SU-DHL-6 (cell line): Measurements from ENCODE around the gene AQP4.

Experiments
- H2AFZ ChIP-seq: fragments of 200-600 bp; sonication (generic); 2 replicates; pipeline ENCODE4 v1.6.1; 2014; ENCODE audit warnings: low read depth, mild to moderate bottlenecking, moderate library complexity, mixed read lengths, antibody characterized with exemption, low read length; ENCODE audit not compliant: severe bottlenecking
- H3F3A ChIP-seq: fragments of 200-600 bp; shearing (Covaris generic); 2 replicates; pipeline ENCODE4 v1.6.0; 2016; ENCODE audit warnings: antibody characterized with exemption, mild to moderate bottlenecking; ENCODE audit not compliant: insufficient read depth
- H3K27ac ChIP-seq: fragments of 200-600 bp; sonication (generic); 2 replicates; pipeline ENCODE4 v1.5.1; 2016; ENCODE audit warnings: low read depth, mild to moderate bottlenecking, low read length, moderate library complexity, mixed read lengths
- H3K27me3 ChIP-seq: fragments of 200-600 bp; sonication (generic), shearing (Covaris generic); 2 replicates; pipeline ENCODE4 v1.6.0; 2014; ENCODE audit warnings: mild to moderate bottlenecking, low read length
- H3K36me3 ChIP-seq: fragments of 200-600 bp; sonication (generic); 2 replicates; pipeline ENCODE4 v1.6.1; 2014; ENCODE audit warnings: mild to moderate bottlenecking, low read length, mixed read lengths
- H3K4me2 ChIP-seq: fragments of 300-600, 200-600 bp; shearing (Covaris generic), sonication (generic); 2 replicates; pipeline ENCODE4 v1.6.0; 2014; ENCODE audit warnings: low read length, low read depth, mild to moderate bottlenecking; ENCODE audit not compliant: poor library complexity, severe bottlenecking
- H3K4me3 ChIP-seq: fragments of 200-600 bp; sonication (generic); 2 replicates; pipeline ENCODE4 v1.5.1; 2014; ENCODE audit warnings: antibody characterized with exemption, low read length, mild to moderate bottlenecking, mixed read lengths; ENCODE audit not compliant: insufficient read depth, poor library complexity, severe bottlenecking
- H3K79me2 ChIP-seq: fragments of 200-600 bp; sonication (generic); 2 replicates; pipeline ENCODE4 v1.6.1; 2014; ENCODE audit warnings: mild to moderate bottlenecking, low read length, moderate library complexity; ENCODE audit not compliant: insufficient read depth
- H3K9ac ChIP-seq: fragments of 200-600 bp; sonication (generic); 2 replicates; pipeline ENCODE4 v1.7.0; 2014; ENCODE audit warnings: mild to moderate bottlenecking, low read length
- H3K9me2 ChIP-seq: fragments of 200-600 bp; sonication (generic); replicated peaks from 2 replicates; pipeline ENCODE4 v1.6.1; 2014; ENCODE audit warnings: low read length; ENCODE audit not compliant: insufficient read depth
- H3K9me3 ChIP-seq: fragments of 200-600 bp; sonication (generic); 2 replicates; pipeline ENCODE4 v1.6.1; 2014; ENCODE audit warnings: low read length, mixed read lengths; ENCODE audit not compliant: insufficient read depth
- H4K20me1 ChIP-seq: fragments of 200-600 bp; sonication (generic); 2 replicates; pipeline ENCODE4 v1.6.1; 2014; ENCODE audit warnings: low read depth, mild to moderate bottlenecking, antibody characterized with exemption, low read length, moderate library complexity, mixed read lengths
- EZH2phosphoT487 ChIP-seq: fragments of 200-600 bp; sonication (generic), shearing (Covaris generic); conservative IDR thresholded peaks from 2 replicates; pipeline ENCODE4 v1.6.1; 2018; ENCODE audit warnings: mild to moderate bottlenecking, antibody characterized with exemption, low read length, moderate library complexity, mixed read lengths
- TF ChIP-seq, protein P1 (sequence below): fragments of 200-600 bp; sonication (generic); IDR thresholded peaks from one replicate; pipeline ENCODE4 v1.5.1; 2017; ENCODE audit warnings: antibody characterized with exemption, mild to moderate bottlenecking, low read length, moderate library complexity; ENCODE audit not compliant: insufficient read depth, poor library complexity, severe bottlenecking

The AQP4 gene

DNA sequence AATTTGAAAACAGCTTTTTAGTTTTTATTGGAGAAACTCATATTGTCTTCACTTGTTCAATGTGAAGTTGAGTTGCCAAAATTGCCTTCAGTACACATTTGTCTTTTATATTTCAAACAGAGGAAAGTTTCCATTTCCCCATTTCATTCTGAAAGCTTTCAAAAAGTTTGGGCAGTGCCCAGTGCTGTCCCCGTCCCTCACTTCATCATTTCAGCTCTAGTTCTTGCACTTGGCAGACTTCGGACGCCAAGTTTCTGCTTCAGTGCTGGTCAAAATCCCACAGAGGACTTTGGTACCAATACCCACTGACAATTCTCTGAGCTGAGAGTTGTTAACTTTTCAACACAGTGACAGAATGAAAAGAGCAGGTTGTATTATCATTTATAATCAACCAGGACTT is 43.4 kb upstream of the AQP4 start:
- H4K20me1 ChIP-seq, result no peaks in the 10 kb centered on the region
- no peak overlapping the region for H3K27ac ChIP-seq
- H3K79me2 ChIP-seq, result no peaks in the 10 kb centered on the region
- H2AFZ ChIP-seq, result no peak overlapping the region
- H3K36me3 ChIP-seq, result no peaks in the 10 kb centered on the region
- no peak overlapping the region for H3K9ac ChIP-seq
- no peak overlapping the region for H3K4me2 ChIP-seq
- no peaks in the 10 kb centered on the region for H3K9me2 ChIP-seq
- no peaks in the 10 kb centered on the region for H3K27me3 ChIP-seq
- H3K9me3 ChIP-seq, result peaks cover 6% of the 10 kb centered on the region; the same call in 1 of the 2 replicates
- no peak for TF ChIP-seq EZH2phosphoT487
- TF ChIP-seq, protein P1, sequence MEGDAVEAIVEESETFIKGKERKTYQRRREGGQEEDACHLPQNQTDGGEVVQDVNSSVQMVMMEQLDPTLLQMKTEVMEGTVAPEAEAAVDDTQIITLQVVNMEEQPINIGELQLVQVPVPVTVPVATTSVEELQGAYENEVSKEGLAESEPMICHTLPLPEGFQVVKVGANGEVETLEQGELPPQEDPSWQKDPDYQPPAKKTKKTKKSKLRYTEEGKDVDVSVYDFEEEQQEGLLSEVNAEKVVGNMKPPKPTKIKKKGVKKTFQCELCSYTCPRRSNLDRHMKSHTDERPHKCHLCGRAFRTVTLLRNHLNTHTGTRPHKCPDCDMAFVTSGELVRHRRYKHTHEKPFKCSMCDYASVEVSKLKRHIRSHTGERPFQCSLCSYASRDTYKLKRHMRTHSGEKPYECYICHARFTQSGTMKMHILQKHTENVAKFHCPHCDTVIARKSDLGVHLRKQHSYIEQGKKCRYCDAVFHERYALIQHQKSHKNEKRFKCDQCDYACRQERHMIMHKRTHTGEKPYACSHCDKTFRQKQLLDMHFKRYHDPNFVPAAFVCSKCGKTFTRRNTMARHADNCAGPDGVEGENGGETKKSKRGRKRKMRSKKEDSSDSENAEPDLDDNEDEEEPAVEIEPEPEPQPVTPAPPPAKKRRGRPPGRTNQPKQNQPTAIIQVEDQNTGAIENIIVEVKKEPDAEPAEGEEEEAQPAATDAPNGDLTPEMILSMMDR, result no peak
- no peaks in the 10 kb centered on the region for H3F3A ChIP-seq
- H3K4me3 ChIP-seq, result no peak overlapping the region

DNA sequence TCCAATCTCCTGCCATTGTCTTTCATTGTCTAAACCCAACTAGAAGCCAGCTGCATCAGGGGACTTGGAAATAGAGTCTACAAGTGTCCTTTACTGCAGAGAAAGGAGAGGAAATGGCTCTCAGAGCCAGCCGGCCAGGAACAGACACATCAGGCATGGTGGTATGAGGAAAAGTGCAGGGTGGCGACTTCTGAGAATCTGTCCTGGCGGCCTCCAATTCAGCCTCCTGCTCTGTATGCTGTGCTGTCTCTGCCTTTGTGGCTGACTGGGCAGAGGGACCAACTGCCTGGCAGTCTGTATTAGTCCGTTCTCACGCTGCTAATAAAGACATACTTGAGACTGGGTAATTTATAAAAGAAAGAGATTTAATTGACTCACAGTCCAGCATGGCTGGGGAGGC is 36.8 kb upstream of the AQP4 start:
- H2AFZ ChIP-seq, result no peak overlapping the region

DNA sequence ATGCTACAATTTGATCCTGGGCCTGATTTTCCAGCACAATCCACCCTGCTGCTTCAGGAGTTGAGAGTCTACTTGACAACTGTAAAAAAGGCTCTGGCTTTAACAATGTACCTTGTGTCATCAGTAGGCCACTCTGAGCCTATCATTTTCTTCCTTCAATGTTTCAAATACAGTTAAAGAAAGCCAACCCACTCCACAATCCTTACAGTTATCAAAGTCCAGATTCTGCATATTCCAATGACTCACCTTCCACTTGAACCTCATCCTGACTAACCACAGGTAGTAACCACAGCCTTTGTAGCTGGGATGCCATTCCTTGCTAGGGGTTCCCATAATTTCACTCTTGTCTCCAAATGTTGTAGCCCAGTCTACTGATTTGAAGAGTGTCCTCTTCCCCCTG is 35.5 kb upstream of the AQP4 start:
- H3K36me3 ChIP-seq, result no peaks in the 10 kb centered on the region
- no peaks in the 10 kb centered on the region for H3K9me2 ChIP-seq
- H3K4me2 ChIP-seq, result no peak overlapping the region
- no peak overlapping the region for H3K27ac ChIP-seq
- no peaks in the 10 kb centered on the region for H3F3A ChIP-seq
- H4K20me1 ChIP-seq, result no peaks in the 10 kb centered on the region
- H3K27me3 ChIP-seq, result no peaks in the 10 kb centered on the region
- H3K9ac ChIP-seq, result no peak overlapping the region
- H3K79me2 ChIP-seq, result no peaks in the 10 kb centered on the region
- no peak for TF ChIP-seq EZH2phosphoT487
- TF ChIP-seq, protein P1, result no peak
- H3K9me3 ChIP-seq, result peaks cover 17% of the 10 kb centered on the region; the same call in 1 of the 2 replicates
- H2AFZ ChIP-seq, result no peak overlapping the region
- H3K4me3 ChIP-seq, result no peak overlapping the region

More for the DNA sequence above, 36.8 kb upstream of the AQP4 start:
- Histone ChIP-seq H3K36me3 (no peaks in the 10 kb centered on the region), H3K79me2 (no peaks in the 10 kb centered on the region), H4K20me1 (no peaks in the 10 kb centered on the region), H3K27me3 (no peaks in the 10 kb centered on the region), H3K27ac (no peak overlapping the region), H3K9me2 (no peaks in the 10 kb centered on the region), H3K4me2 (no peak overlapping the region), H3F3A (no peaks in the 10 kb centered on the region), H3K9ac (no peak overlapping the region), H3K9me3 (peaks cover 17% of the 10 kb centered on the region; the same call in 1 of the 2 replicates), H3K4me3 (no peak overlapping the region)
- TF ChIP-seq, protein P1, result no peak
- no peak for TF ChIP-seq EZH2phosphoT487
